Measurements from ENCODE around the gene PRAMEF33.
"Not testable (repeated sequence)": the region's sequence is repeated elsewhere in the genome, so short reads cannot be mapped to it uniquely, and the experiment has no call there.

Gene PRAMEF33, protein sequence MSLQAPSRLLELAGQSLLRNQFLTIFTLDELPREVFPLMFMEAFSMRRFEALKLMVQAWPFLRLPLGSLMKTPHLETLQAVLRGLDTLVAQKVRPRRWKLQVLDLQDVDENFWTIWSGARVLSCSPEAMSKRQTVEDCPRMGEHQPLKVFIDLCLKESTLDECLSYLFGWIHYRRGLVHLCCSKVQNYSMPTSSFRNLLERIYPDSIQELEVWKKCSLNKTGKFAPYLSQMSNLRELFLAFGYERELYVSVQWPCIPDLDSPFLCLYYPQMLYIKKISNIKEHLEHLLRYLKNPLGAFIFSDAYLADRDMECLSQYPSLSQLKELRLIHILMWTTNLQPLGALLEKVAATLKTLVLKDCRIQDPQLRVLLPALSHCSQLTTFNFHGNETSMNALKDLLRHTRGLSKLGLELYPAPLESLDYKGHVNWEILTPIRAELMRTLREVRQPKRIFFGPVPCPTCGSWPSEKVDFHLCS

DNA sequence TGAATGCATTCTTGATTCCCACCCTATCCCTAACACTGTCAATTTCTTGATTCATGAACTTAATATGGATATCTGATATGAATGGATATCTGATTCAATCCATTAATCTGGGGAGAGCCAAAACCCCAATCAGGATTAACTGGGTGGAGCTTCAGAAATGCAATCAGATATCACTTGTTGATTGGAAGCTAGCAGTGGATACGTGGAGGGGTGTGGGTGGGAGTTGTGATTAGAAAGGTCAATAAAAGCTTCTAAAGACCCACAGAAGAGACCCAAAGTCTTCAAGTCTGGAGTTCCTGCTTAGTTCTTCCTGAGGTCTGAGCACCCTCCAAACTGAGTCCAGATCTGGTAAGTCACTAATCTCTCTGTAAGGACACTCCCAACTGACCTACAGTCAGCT lies at the start of gene PRAMEF33:
Gene PRAMEF33 (plus strand): TSS at position 301 of the 400 bp plus-strand sequence. CDS start 2,416 bp downstream, outside the sequence.
- not testable (repeated sequence) for DNase-seq (ENCODE audit: low read depth)

DNA sequence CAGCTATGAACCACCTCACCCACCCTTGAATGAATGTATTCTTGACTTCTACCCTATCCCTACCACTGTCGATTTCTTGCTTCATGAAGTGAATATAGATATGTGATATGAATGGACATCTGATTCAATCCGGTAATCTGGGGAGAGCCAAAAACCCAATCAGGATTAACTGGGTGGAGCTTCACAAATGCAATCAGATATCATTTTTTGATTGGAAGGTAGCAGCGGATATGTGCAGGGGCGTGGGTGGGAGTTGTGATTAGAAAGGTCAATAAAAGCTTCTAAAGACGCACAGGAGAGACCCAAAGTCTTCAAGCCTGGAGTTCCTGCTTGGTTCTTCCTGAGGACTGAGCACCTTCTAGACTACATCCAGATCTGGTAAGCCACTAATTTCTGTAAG lies 49.4 kb upstream of the PRAMEF33 start, which contains the start of gene PRAMEF5:
Gene PRAMEF5 (plus strand): TSS at position 301 of the 400 bp plus-strand sequence. CDS start 5,071 bp downstream, outside the sequence.
- DNase-seq (ENCODE audit: low read depth) = not testable (repeated sequence)

DNA sequence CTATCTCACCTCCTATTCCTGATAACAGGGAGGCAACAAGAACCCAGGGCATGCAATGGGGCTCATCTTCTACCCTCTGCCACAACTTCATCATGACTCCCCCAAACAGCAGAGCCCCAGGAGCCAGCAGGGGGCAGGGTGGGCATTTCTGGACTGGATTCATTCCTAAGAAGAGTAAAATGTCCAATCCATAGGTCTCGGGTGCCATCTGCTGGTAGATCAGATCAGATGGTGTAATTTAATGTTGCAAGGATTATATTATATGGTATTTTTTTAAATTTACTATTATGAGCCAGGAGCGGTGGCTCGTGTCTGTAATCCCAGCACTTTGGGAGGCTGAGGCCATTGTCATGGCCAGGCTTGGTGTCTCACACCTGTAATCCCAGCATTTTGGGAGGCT lies 38.2 kb upstream of the PRAMEF33 start:
- not testable (repeated sequence) for DNase-seq (ENCODE audit: low read depth)

DNA sequence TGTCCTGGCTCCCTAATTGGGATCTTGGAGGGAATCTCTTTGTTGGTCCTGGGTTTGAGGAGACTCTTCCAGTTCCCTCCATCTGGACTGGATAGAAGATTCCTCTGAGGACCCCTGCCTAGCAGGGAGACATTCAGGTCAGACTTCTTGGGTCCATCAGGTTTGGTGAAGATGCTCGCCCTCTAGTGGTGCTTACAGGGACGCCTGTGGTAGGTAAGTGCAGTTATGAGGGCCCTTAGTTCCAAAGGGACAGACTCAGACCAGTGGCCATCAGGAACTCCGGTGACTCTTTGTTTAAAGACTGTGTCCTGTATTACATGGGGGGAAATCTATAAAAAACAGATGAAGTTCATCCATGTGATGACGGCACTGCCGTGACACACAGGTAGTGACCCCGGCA lies 26.3 kb upstream of the PRAMEF33 start:
- DNase-seq (ENCODE audit: low read depth) = not testable (repeated sequence)

DNA sequence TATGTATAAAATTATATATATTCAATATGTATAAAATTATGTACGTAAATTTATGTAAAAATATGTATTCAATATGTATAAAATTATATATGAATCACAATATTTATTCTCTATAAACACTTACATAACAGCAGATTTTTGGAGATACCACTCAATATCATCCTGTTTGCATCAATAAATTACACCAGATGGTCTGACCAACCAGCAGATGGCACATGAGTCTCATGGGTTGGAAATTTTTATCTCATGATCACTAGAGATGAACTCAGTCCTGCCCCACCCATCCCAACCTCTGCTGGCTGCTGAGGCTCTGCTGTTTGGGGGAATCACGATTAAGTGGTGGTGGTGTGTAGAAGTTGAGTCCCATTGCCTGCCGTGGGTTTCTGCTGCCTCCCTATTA lies 23.7 kb upstream of the PRAMEF33 start:
- DNase-seq (ENCODE audit: low read depth) = not testable (repeated sequence)

DNA sequence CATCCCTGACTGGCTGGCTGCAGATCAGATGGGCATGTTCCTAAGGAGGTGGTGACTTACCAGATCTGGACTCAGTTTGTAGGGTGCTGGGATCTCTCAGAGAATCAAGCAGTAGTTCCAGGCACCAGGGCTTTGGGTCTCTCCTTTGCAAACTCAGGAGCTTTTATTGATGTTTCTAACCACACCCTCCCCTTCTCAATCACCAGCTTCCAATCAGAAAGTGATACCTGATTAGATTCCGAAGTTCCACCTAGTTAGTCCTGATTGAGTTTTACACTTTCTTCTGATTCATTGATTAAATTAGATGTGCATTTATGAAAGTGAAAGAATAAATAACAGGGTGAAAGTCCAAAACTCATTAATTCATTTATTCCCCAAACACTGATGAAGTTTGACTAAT lies 18.3 kb upstream of the PRAMEF33 start, which contains the start of gene PRAMEF8:
Gene PRAMEF8 (minus strand): TSS at position 101 of the 400 bp plus-strand sequence. CDS start 1,046 bp downstream, outside the sequence.
- DNase-seq (ENCODE audit: low read depth) = not testable (repeated sequence)

DNA sequence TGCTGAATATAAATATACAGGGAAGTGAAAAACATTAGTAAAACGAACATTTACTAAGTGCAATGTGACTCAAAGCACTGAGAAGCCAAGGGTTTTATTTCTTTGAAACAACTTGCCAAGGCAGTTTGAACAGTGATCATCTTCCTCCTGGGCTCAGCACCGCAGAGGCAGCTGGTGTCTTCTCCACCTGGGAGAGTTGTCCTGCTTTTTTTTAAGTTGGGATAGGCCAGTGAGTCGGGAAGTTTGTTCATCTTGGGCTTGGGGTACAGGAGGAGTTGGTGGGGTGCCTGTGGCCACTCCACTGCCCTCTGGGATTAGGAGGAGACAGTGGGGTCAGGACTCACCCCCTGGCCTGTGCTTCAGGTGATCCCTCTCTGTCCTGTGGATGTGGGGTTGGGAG lies 14.3 kb upstream of the PRAMEF33 start:
- not testable (repeated sequence) for DNase-seq (ENCODE audit: low read depth)

DNA sequence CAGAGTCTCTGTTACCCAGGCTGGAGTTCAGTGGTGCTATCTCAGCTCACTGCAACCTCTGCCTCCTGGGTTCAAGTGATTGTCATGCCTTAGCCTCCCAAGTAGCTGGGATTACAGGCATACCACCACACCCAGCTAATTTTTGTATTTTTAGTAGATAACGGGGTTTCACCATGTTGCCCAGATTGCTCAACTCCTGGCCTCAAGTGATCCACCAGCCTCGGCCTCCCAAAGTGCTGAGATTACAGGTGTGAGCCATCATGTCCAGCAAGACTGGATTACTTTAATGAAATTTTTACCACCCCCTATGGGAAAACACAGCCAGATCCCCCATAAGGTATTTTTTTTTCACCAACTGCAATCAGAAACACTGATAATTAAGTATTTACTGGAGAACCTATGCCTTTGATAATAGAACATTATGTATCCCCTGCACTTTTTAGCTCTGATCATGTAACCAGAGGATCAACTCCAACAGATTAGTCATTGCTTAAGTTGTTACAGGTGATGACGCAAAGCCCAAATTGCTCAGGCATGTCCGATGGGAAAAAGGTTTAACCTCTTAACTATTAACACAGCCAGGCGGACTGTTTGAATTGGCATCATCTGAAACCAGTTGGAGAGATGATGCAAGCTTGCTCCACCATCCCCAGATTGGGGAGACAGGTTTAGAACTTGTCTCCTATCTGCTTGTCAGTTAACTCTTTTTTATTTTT lies 6.0 kb upstream of the PRAMEF33 start:
- DNase-seq (ENCODE audit: low read depth) = not testable (repeated sequence)

DNA sequence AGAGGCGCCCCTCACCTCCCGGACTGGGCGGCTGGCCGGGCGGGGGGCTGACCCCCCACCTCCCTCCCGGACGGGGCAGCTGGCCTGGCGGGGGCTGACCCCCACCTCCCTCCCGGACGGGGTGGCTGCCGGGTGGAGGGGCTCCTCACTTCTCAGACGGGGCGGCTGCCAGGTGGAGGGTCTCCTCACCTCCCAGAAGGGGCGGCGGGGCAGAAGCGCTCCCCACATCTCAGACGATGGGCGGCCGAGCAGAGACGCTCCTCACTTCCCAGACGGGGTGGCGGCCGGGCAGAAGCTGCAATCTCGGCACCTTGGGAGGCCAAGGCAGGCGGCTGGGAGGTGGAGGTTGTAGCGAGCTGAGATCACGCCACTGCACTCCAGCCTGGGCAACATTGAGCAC lies 4.6 kb upstream of the PRAMEF33 start:
- DNase-seq (ENCODE audit: low read depth) = not testable (repeated sequence)

DNA sequence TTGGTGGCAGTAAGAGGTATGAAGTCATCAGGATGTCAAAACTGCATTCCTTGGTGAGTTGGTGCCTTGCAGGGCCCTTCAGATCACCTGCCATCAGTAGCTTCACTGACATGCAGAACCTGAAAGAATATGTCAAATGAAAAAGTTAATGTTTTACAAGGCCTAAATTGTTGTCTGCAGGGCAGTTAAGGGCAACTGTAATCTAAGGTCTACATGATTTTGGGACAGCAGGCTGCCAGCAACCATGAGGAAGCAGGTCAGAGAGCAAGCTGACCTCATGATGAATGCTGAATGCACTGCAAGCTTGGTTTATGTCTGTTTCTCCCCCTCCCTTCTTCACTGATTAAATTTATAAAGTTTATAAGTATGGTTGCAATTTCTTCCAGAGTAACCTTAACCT lies 1.1 kb upstream of the PRAMEF33 start:
- not testable (repeated sequence) for DNase-seq (ENCODE audit: low read depth)

DNA sequence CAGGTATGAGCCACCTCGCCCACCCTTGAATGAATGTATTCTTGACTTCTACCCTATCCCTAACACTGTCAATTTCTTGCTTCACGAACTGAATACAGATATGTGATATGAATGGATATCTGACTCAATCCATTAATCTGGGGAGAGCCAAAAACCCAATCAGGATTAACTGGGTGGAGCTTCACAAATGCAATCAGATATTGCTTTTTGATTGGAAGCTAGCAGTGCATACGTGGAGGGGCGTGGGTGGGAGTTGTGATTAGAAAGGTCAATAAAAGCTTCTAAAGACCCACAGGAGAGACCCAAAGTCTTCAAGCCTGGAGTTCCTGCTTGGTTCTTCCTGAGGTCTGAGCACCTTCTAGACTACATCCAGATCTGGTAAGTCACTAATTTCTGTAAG lies 11.9 kb downstream of the PRAMEF33 start, which contains the start of gene PRAMEF15:
Gene PRAMEF15 (plus strand): TSS at position 301 of the 400 bp plus-strand sequence. CDS start 2,827 bp downstream, outside the sequence.
- DNase-seq (ENCODE audit: low read depth) = not testable (repeated sequence)

DNA sequence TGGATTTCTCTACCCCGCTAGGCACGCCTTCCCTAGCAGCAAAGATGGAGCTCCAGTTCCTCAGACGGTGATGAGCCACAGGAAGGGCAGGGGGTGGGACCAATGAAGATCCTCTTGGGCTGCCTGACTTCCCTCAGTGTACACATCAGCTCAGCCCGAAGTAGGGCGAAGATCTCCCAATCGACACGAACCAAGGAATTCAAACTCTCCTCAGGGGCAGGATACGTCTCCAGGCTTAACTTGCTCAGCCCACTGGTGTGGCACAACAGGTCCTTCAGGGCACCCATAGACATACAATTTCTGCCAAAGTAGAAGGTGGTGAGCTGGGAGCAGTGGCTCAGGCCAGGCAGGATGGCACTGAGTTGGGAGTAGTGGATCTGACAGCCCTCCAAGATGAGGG lies 39.2 kb downstream of the PRAMEF33 start:
- DNase-seq (ENCODE audit: low read depth) = not testable (repeated sequence)

DNA sequence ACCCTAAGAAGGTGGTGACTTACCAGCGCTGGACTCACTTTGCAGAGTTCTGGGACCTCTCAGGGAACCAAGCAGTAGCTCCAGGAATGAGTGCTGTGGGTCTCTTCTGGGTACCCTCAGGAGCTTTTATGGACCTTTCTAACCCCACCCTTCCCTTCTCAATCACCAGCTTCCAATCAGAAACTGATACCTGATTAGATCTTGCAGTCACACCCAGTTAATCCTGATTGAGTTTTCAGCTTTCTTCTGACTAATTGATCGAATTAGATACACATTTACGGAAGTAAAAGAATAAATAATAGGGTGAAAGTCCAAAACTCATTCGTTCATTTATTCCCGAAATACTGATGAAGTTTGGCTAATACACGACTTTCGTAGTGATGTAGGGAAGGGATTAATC lies 43.7 kb downstream of the PRAMEF33 start, which contains the start of gene PRAMEF14:
Gene PRAMEF14 (minus strand): TSS at position 101 of the 400 bp plus-strand sequence. CDS start 1,820 bp downstream, outside the sequence.
- DNase-seq (ENCODE audit: low read depth) = not testable (repeated sequence)

DNA sequence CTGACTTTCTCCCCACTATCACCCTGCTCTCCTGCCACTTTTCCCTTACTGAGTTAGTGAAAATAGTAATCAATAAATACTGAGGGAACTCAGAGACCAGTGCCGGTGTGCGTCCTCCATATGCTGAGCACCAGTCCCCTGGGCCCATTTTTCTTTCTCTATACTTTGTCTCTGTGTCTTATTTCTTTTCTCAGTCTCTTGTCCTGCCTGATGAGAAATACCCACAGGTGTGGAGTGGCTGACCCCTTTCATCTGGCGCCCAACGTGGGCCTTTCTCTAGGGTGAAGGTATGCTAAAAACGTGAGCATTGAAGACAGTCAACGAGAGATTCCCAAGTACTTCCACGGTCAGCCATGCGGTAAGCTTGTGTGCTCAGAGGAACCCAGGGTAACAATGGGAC lies 50.1 kb downstream of the PRAMEF33 start:
- DNase-seq (ENCODE audit: low read depth) = not testable (repeated sequence)

DNA sequence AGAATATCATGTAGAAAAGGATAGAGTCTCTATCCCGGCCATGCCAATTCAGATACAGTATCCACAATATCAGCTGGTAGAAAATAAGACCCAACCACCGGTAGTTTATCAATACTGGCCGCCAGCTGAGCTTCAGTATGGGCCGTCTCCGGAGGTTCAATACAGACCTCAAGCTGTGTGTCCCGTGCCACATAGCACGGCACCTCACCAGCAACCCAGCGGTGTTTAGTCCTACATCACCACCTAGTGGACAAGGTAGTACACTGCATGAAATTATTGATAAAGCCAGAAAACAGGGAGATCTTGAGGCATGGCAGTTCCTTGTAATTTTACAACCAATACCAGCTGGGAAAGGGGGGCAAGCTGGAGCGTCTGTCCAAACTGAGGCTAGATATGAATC lies 51.1 kb downstream of the PRAMEF33 start:
- DNase-seq (ENCODE audit: low read depth) = not testable (repeated sequence)

DNA sequence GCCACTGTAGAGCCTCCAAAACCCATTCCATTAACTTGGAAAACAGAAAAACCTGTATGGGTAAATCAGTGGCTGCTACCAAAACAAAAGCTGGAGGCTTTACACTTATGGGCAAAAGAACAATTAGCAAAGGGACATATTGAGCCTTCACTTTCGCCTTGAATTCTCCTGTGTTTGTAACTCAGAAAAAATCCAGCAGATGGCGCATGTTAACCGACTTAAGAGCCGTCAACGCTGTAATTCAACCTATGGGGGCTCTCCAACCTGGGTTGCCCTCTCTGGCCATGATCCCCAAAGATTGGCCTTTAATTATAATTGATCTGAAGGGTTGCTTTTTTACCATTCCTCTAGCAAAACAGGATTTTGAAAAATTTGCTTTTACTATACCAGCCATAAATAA lies 53.4 kb downstream of the PRAMEF33 start:
- DNase-seq (ENCODE audit: low read depth) = peak; percentile 47

Data from iris pigment epithelial cell (primary cell).